Measurements from ENCODE around the gene AMFR.

GRCh38 chr16:56325956-56326355 lies 99.4 kb downstream of the AMFR start:
- TF ChIP-seq CTCF (conservative IDR thresholded peaks at IDR 0.05 in 1 of 2, IDR thresholded peaks at IDR 0.05 in 1 of 2; ENCODE audit: extremely low read depth in 1 of 2, insufficient read depth in 1 of 2, low read depth in 1 of 2, low read length in 2 of 2): no peak
- TF ChIP-seq EZH2 (IDR thresholded peaks at IDR 0.05; ENCODE audit: borderline replicate concordance, low read length): no peak
